Type B pancreatic cell (in vitro differentiated cells): ENCODE data around the gene ITPK1. TPM values are rescaled to one million over a fixed set of nuclear protein-coding genes. Genes with fewer than 3 reads are reported as not detected.

Experiments
- DNase-seq: peaks from one replicate; pipeline ENCODE4 v3.0.0; 2021; ENCODE audit warnings: mixed read lengths; ENCODE audit not compliant: unreplicated experiment; ENCODE audit errors: extremely low spot score
- H3K27ac Mint-ChIP-seq: 2 replicates; pipeline ENCODE4 v1.8.0; 2021; ENCODE audit warnings: mild to moderate bottlenecking, mixed read lengths
- H3K27me3 Mint-ChIP-seq: 2 replicates; pipeline ENCODE4 v1.8.0; 2021; ENCODE audit warnings: mixed read lengths
- H3K36me3 Mint-ChIP-seq: 2 replicates; pipeline ENCODE4 v1.8.0; 2021; ENCODE audit warnings: mixed read lengths
- H3K4me1 Mint-ChIP-seq: one replicate; pipeline ENCODE4 v1.8.0; 2021; ENCODE audit warnings: mixed read lengths; ENCODE audit not compliant: unreplicated experiment
- H3K4me3 Mint-ChIP-seq: 2 replicates; pipeline ENCODE4 v1.8.0; 2021; ENCODE audit warnings: mild to moderate bottlenecking, mixed read lengths
- H3K9me3 Mint-ChIP-seq: 2 replicates; pipeline ENCODE4 v1.8.0; 2021; ENCODE audit warnings: mixed read lengths
- total RNA-seq: library from RNA; stranded (reverse); gene quantifications from 2 replicates; pipeline ENCODE4 v1.2.1, GENCODE V29; 2021; ENCODE audit warnings: low replicate concordance
- TF ChIP-seq, protein P1 (sequence below): fragments of 200-600 bp; sonication (generic); conservative IDR thresholded peaks from 2 replicates; pipeline ENCODE4 v1.5.0; 2021; ENCODE audit warnings: antibody characterized with exemption, mild to moderate bottlenecking

ITPK1 gene
- total RNA-seq, 1 donor from 2014 or later, result 40.2 TPM

GRCh38 chr14:93006567-93007051, 109.1 kb downstream of the ITPK1 start:
- H3K27me3 Mint-ChIP-seq, result no peaks in the 10 kb centered on the region
- H3K9me3 Mint-ChIP-seq, result no peaks in the 10 kb centered on the region
- no peak overlapping the region for H3K4me3 Mint-ChIP-seq
- no peak for DNase-seq
- H3K36me3 Mint-ChIP-seq, result no peaks in the 10 kb centered on the region
- H3K4me1 Mint-ChIP-seq, result peaks cover 47% of the 10 kb centered on the region
- TF ChIP-seq, protein P1, sequence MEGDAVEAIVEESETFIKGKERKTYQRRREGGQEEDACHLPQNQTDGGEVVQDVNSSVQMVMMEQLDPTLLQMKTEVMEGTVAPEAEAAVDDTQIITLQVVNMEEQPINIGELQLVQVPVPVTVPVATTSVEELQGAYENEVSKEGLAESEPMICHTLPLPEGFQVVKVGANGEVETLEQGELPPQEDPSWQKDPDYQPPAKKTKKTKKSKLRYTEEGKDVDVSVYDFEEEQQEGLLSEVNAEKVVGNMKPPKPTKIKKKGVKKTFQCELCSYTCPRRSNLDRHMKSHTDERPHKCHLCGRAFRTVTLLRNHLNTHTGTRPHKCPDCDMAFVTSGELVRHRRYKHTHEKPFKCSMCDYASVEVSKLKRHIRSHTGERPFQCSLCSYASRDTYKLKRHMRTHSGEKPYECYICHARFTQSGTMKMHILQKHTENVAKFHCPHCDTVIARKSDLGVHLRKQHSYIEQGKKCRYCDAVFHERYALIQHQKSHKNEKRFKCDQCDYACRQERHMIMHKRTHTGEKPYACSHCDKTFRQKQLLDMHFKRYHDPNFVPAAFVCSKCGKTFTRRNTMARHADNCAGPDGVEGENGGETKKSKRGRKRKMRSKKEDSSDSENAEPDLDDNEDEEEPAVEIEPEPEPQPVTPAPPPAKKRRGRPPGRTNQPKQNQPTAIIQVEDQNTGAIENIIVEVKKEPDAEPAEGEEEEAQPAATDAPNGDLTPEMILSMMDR, result no peak
- no peak overlapping the region for H3K27ac Mint-ChIP-seq

DNA sequence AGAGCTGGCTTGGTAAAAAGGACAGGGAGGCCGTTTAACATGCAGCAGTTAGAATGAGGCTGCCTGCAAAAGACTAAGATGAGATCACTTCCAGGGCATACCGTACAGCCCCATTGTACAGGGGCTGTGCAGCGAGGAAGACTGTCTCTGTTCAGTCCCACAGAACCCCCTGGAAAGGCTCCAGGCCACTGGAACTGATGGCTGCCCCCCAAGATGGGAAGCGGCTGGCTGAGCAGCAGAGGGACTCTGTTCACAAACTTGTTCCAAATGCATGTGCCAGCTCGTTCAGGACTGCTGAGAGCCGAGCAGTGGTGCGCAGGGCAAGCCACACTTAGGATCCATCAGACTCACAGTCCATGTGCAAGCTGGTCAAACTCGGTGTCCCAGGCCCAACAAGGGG, 109.9 kb downstream of the ITPK1 start:
- TF ChIP-seq, protein P1, result no peak

GRCh38 chr14:93005135-93005813, 110.5 kb downstream of the ITPK1 start:
- H3K36me3 Mint-ChIP-seq, result no peaks in the 10 kb centered on the region
- DNase-seq, result no peak
- H3K27ac Mint-ChIP-seq, result peak overlapping the region; percentile 21
- TF ChIP-seq, protein P1, result no peak
- no peaks in the 10 kb centered on the region for H3K27me3 Mint-ChIP-seq
- H3K4me1 Mint-ChIP-seq, result peaks cover 45% of the 10 kb centered on the region
- H3K4me3 Mint-ChIP-seq, result no peak overlapping the region
- H3K9me3 Mint-ChIP-seq, result no peaks in the 10 kb centered on the region

More for the DNA sequence above, 109.9 kb downstream of the ITPK1 start:
- Mint-ChIP-seq H3K27ac (no peak overlapping the region), H3K27me3 (no peaks in the 10 kb centered on the region), H3K4me1 (peaks cover 47% of the 10 kb centered on the region), H3K36me3 (no peaks in the 10 kb centered on the region), H3K9me3 (no peaks in the 10 kb centered on the region), H3K4me3 (no peak overlapping the region)
- DNase-seq, result no peak

DNA sequence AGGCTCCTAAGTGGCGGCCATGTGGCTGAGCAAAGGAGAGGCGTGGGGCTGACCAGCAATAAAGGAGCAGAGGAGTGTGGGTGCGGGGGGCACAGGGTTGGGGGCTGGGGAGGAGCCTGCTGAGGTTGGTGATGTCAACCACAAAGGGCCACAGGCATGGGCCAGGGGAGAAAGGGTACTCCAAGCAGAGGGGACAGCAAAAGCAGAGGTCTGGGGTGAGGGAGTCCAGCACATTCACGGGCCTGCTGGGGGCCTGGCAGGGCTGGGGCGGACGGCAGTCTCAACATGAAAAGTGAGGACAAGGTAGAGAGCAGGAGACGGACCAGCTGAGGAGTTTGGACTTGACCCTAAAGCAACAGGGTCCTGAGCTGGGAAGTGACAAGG, 111.0 kb downstream of the ITPK1 start:
- no peak overlapping the region for H3K4me3 Mint-ChIP-seq
- H3K9me3 Mint-ChIP-seq, result no peaks in the 10 kb centered on the region
- TF ChIP-seq, protein P1, result no peak
- H3K27me3 Mint-ChIP-seq, result no peaks in the 10 kb centered on the region
- H3K4me1 Mint-ChIP-seq, result peaks cover 39% of the 10 kb centered on the region
- no peaks in the 10 kb centered on the region for H3K36me3 Mint-ChIP-seq
- DNase-seq, result no peak
- peak overlapping the region; percentile 21 for H3K27ac Mint-ChIP-seq

- no peak overlapping the region for H3K4me3 Mint-ChIP-seq
- H3K27ac Mint-ChIP-seq, result no peak overlapping the region
- no peaks in the 10 kb centered on the region for H3K27me3 Mint-ChIP-seq
- H3K4me1 Mint-ChIP-seq, result peaks cover 34% of the 10 kb centered on the region
- TF ChIP-seq, protein P1, result no peak
- H3K36me3 Mint-ChIP-seq, result no peaks in the 10 kb centered on the region
- DNase-seq, result no peak
- H3K9me3 Mint-ChIP-seq, result no peaks in the 10 kb centered on the region
Observed at GRCh38 chr14:93003945-93004698, 111.6 kb downstream of the ITPK1 start.
